Myocyte (in vitro differentiated cells): ENCODE measurements around the gene CREBZF. TPM values are rescaled to one million over a fixed set of nuclear protein-coding genes. Genes with fewer than 3 reads are reported as not detected.
A peak's percentile ranks its signal among the peaks of the same experiment; 100 is the strongest.
"Not testable (repeated sequence)": the region's sequence is repeated elsewhere in the genome, so short reads cannot be mapped to it uniquely, and the experiment has no call there.

Experiments used
- DNase-seq: peaks from one replicate; pipeline ENCODE4 v3.0.0-alpha.2; 2012; ENCODE audit warnings: low read depth
- total RNA-seq: library from RNA; depleted of rRNA; stranded (reverse); fragments of >200 nt; gene quantifications from 2 replicates; pipeline ENCODE4 v1.2.3, GENCODE V29; 2014

The CREBZF gene
- total RNA-seq, 1 donor from 2014 or later, result 34.4 TPM

DNA sequence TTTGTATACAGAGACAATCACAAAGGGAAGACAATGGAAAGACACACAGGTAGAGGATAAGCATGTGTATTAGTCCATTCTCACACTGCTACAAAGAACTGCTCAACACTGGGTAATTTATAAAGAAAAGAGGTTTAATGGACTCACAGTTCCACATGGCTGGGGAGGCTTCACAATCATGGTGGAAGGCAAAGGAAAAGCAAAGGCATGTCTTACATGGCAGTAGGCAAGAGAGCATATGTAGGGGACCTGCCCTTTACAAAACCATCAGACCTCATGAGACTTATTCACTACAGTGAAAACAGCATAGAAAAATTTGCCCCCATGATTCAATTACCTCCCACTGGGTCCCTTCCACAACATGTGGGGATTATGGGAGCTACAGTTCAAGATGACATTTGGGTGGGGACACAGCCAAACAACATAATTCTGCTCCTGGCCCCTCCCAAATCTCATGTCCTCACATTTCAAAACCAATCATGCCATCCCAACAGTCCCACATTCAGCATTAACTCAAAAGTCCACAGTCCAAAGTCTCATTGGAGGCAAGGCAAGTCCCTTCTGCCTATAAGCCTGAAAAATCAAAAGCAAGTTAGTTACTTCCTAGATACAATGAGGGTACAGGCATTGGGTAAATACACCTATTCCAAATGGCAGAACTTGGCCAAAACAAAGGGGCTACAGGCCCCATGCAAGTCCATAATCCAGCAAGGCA lies 6.2 kb upstream of the CREBZF start:
- not testable (repeated sequence) for DNase-seq

DNA sequence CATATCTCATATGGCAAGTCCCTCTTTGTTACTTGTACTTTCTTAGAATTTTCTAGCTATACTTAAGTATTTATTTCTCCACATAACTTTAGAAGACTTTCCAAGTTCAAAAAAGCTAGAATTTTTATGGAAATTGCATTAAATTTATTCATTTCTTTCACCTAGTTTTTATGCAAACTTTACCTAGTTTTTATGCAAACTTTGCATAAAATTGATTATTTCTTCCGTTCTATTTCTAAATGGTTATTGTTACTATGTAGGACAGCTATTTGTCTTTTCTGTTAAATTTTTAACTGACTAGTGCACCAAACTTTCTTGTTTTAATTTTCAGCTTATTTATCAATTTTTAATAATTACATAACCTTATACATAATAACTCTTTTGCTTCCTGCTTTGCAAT lies 3.2 kb upstream of the CREBZF start:
- no peak for DNase-seq

DNA sequence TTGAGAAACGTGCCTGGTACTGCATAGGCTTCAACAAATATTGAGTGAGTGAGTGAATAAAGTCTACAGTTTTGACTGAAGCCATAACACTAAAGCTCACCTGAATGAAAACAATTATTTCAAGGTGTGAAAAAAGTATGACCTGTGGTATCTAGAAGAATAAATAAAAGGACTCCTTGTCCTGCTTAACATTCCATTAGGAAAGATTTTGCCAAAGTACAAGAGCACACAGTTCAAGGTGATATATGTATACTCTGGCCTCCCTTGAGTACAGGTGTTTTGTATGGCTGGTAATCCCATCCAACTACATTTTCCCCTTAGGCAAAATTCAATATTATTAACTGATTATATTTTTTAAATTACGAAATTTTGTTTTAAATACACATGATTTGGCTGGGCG lies 1.8 kb upstream of the CREBZF start:
- no peak for DNase-seq

DNA sequence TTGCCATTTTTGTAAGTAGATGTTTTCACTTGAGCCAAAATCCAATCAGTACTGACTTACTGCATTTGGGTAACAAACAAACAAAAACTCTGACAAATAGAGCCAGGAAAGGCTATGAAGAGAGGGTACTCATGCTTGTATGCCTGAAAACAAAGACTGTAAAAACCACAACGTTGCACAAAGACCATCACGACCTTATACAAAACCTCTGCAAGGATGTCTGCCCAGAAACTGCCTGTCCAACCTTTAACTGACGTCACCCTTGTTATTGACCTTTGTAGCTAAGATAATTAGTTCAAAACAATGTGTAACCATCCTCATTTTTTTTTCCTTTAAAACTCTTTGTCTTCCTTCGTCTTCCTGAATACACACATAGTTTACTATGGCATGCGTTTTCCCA lies 804 bp upstream of the CREBZF start:
- DNase-seq, result no peak

DNA sequence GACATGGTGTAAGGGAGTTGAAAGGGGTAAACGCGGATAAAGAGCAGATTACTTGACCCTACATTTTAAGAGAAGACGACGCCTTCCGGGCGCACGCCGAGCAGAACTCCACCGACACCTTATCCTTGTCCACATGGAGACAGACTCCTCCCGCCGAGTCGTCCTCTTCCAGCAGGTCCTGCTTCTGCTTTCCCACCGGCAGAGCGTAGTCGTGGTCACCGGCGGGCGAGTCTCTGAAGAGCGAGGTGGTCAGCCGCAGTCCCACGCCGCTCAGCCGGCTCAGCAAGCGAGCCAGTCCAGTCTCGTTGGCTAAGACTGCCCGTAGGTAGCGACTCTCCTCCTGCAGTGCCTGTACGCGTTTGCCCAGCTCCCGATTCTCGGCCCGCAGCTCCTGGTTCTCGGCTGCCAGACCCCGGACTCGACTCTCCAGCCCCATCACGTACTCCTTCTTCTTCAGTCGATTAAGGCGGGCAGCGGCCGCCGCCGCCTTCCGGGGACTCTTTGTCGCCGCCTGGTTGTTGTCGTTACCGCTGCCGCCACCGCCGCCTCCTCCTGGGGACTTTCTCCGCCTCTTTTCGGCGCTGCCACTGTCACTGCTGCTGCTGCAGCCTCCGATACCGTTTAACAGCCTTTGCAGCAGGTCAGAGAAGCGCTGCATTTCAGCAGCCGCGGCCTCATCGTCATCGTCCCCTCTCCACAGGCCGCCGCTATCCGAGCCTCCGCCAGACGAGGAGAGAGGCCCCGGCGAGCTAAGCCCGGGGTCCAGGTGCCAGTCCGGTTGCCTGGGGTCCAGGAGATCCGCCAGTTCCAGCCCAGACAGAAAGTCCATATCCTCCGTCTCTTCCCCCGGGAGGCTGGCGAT lies 945 bp downstream of the CREBZF start:
- peak; percentile 78 for DNase-seq

DNA sequence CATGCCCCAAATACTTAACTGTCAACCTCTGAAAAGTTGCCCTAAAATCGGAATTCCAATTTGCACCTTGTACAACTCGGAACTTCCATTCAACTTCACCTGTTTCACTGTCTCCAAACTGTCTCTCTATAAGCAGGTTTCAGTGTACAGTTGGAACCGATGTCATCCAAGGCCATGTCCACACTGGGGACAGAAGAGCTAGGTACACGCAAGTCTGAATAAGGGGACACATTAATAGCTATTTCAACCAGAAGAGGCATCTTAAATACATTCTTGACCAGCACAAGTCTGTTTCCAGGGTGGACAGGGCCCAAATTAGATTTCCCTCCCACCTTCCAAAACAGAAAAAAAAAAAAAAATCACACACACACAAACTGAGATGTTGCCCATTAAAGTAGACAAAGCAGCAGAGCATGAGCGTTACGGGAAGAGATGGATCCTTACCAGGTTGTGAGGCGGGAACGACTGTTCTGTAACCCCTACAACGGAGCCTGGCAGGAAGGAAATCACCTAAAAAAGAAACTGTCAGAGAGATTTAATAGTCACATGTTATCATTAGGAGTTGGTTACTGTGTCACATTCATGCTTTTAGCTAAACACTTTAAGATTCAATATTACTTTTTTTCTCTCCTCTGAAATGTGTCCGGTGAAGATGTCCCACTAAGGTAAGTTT lies 1.7 kb downstream of the CREBZF start:
- DNase-seq, result peak; percentile 9

DNA sequence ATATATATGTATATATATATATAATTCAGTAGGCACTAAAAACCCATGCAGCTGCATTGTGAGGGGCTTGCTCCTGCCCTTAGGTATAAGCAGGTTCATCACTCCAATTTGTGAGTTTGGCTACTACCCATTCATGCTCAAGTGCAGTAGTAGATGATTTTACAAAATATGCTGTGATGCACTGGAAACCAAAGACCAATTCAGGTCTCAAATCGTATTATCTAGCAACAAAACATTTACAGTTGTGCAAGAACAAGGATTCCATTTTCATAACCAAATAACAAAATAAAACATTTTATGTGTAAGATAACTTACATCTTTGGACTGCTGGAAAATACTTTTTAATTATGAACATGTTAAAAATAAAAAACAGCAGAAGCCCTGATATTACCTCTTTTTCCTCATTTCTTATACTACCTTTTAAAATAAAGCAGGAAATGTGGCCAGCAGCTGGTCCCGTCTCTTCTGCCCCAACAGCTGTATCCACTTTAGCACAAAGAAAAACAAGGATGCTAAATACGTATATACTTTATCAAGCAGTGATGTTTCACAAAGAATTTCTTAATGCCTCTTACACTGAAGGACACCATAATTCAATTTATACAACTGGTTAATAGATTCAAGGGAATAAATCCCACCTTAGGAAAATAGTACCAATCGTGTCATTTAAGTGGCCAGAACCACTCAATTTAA lies 2.8 kb downstream of the CREBZF start:
- DNase-seq, result peak; percentile 14

DNA sequence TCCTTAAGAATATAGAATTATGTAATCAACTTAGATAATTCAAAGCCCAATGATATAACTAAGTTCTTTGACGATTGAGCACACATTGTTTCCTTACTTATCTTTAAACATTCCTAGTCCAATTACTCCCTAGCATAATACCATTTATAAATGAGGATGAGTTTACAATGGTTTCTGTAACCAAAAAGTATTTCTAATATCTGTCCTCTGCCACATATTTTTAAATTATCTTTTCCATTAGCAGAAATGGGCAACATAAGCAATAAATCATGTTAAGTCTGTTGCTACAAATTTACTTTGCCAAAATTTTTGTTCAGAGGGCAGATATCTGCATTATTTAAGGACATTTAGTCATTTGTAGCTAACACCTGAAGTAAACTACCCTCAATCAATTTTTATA lies 6.7 kb downstream of the CREBZF start:
- DNase-seq, result no peak

DNA sequence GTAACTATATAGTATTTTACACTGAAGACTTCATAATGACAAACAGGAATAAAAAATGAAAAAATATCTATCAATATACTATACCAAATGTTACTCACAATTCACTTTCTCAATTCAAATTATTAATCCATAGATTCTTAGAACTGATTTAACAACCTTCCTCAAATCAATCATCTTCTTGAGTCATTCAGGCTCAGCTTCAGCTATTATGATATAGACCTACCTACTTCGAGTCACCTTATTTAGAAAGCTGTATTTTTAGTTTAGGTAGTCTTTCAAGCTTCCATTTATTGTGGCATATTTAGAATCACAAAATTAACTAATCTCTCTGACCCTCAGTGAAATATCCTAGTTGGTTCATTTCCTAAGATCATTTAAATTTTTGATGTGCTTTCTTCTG lies 8.2 kb downstream of the CREBZF start:
- DNase-seq, result no peak

DNA sequence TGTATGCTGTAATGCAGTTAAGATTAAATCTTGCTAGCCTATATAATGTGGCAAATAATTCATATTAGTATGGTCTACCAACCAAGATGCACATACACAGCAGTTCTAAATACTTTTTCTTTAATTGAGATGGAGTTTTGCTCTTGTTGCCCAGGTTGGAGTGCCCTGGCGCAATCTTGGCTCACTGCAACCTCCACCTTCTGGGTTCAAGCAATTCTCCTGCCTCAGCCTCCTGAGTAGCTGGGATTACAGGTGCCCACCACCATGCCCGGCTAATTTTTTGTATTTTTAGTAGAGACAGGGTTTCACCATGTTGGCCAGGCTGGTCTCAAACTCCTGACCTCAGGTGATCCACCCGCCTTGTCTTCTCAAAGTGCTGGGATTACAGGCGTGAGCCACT lies 10.6 kb downstream of the CREBZF start:
- DNase-seq, result not testable (repeated sequence)

DNA sequence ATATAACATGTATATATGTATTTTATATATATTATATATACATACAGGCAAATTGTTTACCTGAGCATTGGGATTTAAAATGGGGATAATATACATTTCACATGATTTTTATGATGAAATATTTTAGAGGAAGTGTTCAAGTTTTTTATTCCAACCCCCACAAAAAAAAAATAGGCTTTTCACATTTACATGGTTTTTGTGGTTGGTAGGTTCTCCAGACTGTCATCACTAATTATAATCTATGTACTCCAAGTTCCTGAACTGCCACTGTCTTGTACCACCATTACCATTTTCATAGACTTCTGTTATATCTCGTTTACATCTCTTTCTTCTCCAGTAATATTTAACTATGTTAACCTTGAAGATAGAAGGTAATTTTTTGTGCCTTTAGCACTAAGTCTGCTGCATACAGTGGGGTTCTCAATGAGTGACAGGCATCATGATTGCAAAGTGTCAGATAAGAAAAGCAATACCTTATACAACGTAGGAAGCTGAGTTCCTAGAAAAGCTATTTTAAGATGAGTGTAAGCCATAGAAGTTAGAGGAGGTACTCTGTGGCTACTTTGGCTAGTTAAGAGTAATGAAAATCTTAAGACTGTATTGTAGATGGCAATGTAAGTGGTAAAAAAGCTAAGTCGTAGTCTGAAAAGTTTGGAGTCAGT lies 12.0 kb downstream of the CREBZF start:
- no peak for DNase-seq

DNA sequence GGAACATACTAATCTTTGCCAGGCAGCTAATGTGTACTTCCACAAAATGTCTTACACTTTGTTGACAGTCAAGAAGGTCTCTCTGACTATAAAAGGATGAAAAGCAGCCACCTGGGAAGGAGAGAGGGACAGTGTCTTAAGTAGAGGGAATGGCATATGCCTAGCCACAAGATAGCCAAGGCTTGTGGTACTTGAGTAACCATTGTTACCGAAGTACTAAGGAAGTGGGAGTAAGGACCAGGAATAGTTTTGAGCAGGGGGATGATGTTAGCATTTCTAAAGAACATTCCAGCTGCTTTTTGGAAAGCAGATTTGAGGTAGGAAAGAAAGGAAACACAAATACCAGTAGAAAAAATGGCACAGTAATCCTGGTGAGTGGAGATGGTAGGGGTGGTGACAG lies 13.8 kb downstream of the CREBZF start:
- DNase-seq, result no peak

DNA sequence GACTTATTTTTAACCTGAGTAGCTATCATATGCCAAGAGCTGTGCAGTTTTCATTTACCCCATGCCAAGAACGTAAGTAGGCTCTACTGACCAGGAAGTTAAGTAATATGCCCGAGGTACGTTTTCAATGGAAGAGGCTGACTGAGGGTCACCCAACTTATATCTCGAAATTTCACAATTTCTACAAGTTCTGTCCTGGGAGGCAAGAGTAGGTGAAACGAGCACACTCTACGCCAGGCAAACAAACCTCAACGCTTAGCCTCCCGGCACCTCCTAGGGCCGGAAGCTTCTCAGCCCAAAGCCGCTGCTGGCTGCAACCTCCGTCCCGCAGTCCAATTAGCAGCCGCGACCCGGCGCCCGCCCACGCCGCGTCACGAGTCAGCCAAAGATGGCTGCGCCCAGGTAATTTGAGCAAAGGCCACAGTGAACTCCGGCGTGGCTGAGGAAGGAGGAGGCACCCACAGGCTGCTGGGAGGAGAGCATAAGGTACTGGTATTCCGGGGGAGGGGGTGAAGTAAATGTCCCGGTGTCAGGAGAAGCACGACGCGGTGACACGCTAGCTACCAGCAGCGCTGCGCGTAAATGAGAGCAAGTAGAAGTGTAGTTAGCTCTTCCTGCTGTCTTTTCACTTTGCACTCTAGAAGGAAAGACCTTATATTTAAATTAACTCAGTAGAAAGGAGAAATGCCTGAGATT lies 17.2 kb downstream of the CREBZF start, which contains the start of gene TMEM126A:
TSS of gene TMEM126A (plus strand) at position 364 of the 696 bp plus-strand sequence. CDS start 2,289 bp downstream, outside the sequence.
- DNase-seq, result peak; percentile 90

DNA sequence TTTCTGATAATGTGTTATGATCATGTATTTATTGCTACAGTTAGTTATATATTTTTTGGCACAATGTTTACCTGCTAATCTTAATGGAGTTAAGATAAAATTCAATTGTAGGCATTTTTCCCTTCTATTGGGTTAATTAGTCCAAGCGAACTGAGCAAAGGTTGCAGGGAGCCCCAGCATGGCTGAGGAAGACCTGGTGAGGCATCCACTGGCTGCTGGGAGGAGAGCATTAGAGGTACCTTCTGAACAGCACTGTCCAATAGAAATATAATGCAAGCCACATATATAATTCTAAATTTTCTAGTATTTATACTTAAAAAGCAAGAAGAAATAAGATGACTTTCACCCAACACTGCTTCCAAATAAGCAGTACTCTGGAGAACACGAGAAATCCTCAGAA lies 17.9 kb downstream of the CREBZF start:
- no peak for DNase-seq

DNA sequence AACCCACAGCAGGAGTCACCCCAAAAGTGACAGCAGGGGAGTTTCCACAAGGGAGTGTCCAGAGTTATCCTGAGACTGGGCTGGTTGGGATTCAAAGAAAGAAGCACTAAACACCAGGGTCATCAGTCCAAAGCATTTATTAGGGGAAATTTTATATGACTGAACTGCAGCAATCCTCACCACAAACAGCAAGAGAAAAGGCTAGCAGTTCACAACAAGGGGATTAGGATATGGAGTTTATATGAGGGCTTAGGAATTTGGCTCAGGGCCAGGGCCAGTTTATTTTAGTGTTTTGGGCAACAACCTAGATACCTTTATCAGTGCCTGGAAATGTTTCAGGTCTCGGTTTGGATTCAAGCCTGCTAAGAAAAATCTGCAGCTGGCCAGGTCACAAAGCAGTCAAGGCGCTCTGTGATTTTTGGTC lies 21.7 kb downstream of the CREBZF start:
- DNase-seq, result peak; percentile 7

DNA sequence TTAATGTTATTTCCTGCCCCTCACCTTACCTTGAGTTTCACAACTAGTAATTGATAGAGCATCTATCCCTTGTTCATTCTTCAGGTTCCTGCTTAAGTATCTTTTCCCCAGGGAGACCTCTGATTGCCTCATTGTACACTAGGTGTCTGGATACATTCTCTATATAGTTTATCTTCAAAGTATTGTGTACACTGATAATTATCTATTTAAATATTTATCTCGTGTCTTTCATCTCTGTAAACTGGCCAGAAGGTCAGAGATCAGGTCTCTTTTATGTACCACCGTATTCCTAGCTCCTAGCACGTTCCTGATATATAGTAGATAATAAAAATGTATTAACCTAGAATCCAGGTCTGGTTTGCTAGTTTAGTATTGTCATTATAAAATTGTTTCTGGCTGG lies 30.2 kb downstream of the CREBZF start:
- DNase-seq, result no peak

DNA sequence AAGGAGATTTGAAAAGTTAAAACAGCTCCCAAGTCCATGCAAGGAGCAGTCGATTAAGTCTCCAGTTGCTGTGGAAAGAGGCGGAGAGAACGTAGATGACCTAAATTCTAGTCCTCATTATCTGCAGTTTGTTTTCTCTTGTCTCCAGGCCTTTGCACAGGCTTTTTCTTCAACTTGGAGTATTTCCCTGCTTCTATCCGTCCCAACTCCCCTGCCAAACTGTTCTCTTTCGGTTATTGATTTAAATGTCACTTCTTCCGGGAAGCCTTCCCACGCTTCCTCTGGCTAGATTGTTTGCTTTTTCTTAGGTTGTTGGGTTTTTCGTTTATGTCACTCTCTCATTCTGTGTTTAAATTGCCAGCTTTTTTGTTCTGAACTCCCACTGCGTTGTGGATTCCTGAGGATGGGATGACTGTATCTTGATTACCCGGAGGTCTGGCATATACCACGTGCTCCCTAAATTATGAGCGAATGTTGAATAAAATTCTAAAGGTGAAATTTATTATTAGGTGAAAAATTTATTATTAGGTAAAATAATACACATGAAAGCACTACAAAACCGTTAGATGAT lies 36.1 kb downstream of the CREBZF start:
- no peak for DNase-seq

DNA sequence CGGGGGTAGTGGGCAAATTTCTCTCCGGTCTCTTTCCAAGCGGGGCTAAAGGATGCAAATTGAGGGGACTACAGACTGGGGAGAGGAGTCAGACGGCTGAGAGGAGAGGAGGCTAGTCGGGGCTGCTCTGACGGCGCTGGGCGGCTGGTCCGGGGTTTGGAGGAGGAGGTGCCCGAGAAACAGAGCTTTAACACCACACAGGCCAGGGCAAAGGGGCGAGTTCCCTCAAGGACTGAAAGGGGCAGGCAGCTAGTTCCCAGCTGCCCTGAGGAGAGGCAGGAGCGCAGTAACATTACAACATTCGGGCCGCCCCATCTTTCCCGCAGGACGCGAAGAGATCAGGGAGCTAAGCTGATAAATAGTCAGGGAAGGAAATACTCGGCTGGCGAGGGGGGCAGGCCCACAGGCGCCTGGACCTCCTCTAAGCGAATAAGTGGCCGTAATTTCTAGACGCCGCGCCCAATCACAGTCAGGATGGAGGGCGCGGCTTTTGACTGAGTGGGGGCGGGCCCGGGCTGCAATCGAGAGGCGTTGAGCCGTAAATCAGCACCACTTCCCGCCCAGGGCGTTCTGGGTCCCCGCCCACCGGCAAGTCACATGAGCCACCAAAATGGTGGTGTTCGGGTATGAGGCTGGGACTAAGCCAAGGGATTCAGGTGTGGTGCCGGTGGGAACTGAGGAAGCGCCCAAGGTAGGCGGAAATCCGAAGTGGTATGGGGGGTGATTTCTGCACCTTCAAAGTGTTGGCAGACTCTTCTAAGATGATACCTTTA lies 36.7 kb downstream of the CREBZF start, which contains the start of gene TMEM126B:
TSS of gene TMEM126B (plus strand) at position 596 of the 773 bp plus-strand sequence. CDS start at position 611, 15 bp downstream.
- peak; percentile 98 for DNase-seq
